Uterus (tissue), 4 donors: ENCODE measurements around the gene FRMD4B. TPM values are rescaled to one million over a fixed set of nuclear protein-coding genes. Genes with fewer than 3 reads are reported as not detected.
"Not testable (repeated sequence)": the region's sequence is repeated elsewhere in the genome, so short reads cannot be mapped to it uniquely, and the experiment has no call there.

ENCODE experiments used
- DNase-seq, 2 donors: peaks; one replicate each; pipeline ENCODE4 v3.0.0-alpha.2; 2019 to 2020
- H3K27ac ChIP-seq, 2 donors: fragments of 200-600 bp; sonication (generic); 1 replicate in 1 of 2; 2 replicates in 1 of 2; pipeline ENCODE4 v1.5.1; 2016 to 2018
- H3K27me3 ChIP-seq, 2 donors: fragments of 200-600 bp; sonication (generic); one replicate each; pipeline ENCODE4 v1.5.1; 2018 to 2019; ENCODE audit warnings: control low read depth in 1 of 2
- H3K36me3 ChIP-seq, 2 donors: fragments of 200-600 bp; sonication (generic); one replicate each; pipeline ENCODE4 v1.5.1; 2019; ENCODE audit warnings: control low read depth in 1 of 2
- H3K4me1 ChIP-seq, 2 donors: fragments of 200-600 bp; sonication (generic); one replicate each; pipeline ENCODE4 v1.5.1; 2018 to 2019; ENCODE audit warnings: control low read depth in 1 of 2
- H3K4me3 ChIP-seq, 2 donors: fragments of 200-600 bp; sonication (generic); 1 replicate in 1 of 2; 2 replicates in 1 of 2; pipeline ENCODE4 v1.5.1; 2018 to 2019; ENCODE audit warnings: mild to moderate bottlenecking in 1 of 2
- H3K9me3 ChIP-seq, 2 donors: fragments of 200-600 bp; sonication (generic); one replicate each; pipeline ENCODE4 v1.5.1; 2019; ENCODE audit warnings: control low read depth in 1 of 2
- CTCF ChIP-seq, 4 experiments: fragments of 200-600 bp in 2 of 4; fragments of 450-650 bp in 2 of 4; sonication (generic) in 2 of 4; IDR thresholded peaks; one replicate each; pipeline ENCODE4 v1.5.1; 2016 to 2019; ENCODE audit warnings: antibody characterized with exemption in 4 of 4, mild to moderate bottlenecking in 2 of 4, moderate library complexity in 1 of 4
- POLR2A ChIP-seq, 2 donors: fragments of 450-650 bp; IDR thresholded peaks; one replicate each; pipeline ENCODE4 v1.6.1; 2016; ENCODE audit warnings: antibody characterized with exemption in 2 of 2, mild to moderate bottlenecking in 1 of 2, moderate library complexity in 1 of 2
- intact Hi-C: fragments of 100-400 bp; cut with DNase I; formaldehyde crosslinking; loops from one replicate; pipeline ENCODE4 v1.15.1; 2023; ENCODE audit warnings: low total_unique reads
- total RNA-seq, 4 donors: library from RNA; depleted of rRNA in 3 of 4; stranded (reverse); fragments of >200 nt in 3 of 4; gene quantifications; one replicate each; pipeline versions ENCODE4 v1.1.0 to v1.2.4, GENCODE V29; 2014 to 2023
- donor health status: DM: yes; HTN: yes; CAD: no.

Gene FRMD4B
- total RNA-seq, 4 donors from 2014 or later = 9.4 to 87.0 (median 23.6) TPM

GRCh38 chr3:69325151-69325550 lies 60.7 kb downstream of the FRMD4B start:
- DNase-seq = no peak
- no peaks in the 10 kb centered on the region for H3K9me3 ChIP-seq
- intact Hi-C loops = no loop called here
- no peak overlapping the region for H3K4me3 ChIP-seq
- H3K27me3 ChIP-seq = no peaks in the 10 kb centered on the region
- H3K27ac ChIP-seq = no peak overlapping the region
- H3K36me3 ChIP-seq = no peaks in the 10 kb centered on the region
- TF ChIP-seq CTCF (IDR thresholded peaks at IDR 0.05) = no peak
- TF ChIP-seq POLR2A (IDR thresholded peaks at IDR 0.05) = no peak
- H3K4me1 ChIP-seq = no peaks in the 10 kb centered on the region

GRCh38 chr3:69324362-69325025 lies 61.4 kb downstream of the FRMD4B start:
- TF ChIP-seq CTCF (IDR thresholded peaks at IDR 0.05) = no peak
- no peak for TF ChIP-seq POLR2A (IDR thresholded peaks at IDR 0.05)

GRCh38 chr3:69323941-69324340 lies 61.9 kb downstream of the FRMD4B start:
- no peak overlapping the region for H3K27ac ChIP-seq
- DNase-seq = no peak
- no peaks in the 10 kb centered on the region for H3K4me1 ChIP-seq
- H3K36me3 ChIP-seq = no peaks in the 10 kb centered on the region
- no peak for TF ChIP-seq CTCF (IDR thresholded peaks at IDR 0.05)
- TF ChIP-seq POLR2A (IDR thresholded peaks at IDR 0.05) = no peak
- H3K4me3 ChIP-seq = no peak overlapping the region
- H3K9me3 ChIP-seq = no peaks in the 10 kb centered on the region
- intact Hi-C loops = no loop called here
- H3K27me3 ChIP-seq = no peaks in the 10 kb centered on the region

More at GRCh38 chr3:69324362-69325025, 61.4 kb downstream of the FRMD4B start:
- Histone ChIP-seq H3K4me1 (no peaks in the 10 kb centered on the region), H3K9me3 (no peaks in the 10 kb centered on the region), H3K27ac (no peak overlapping the region), H3K36me3 (no peaks in the 10 kb centered on the region), H3K27me3 (no peaks in the 10 kb centered on the region), H3K4me3 (no peak overlapping the region)
- intact Hi-C loops = no loop called here
- DNase-seq = no peak

GRCh38 chr3:69322512-69322911 lies 63.4 kb downstream of the FRMD4B start:
- H3K4me1 ChIP-seq, intact Hi-C loops, H3K27me3 ChIP-seq, H3K9me3 ChIP-seq, H3K4me3 ChIP-seq, H3K27ac ChIP-seq, DNase-seq, H3K36me3 ChIP-seq: not testable (repeated sequence)

- DNase-seq = no peak
- intact Hi-C loops = no loop called here
- H3K4me1 ChIP-seq = no peaks in the 10 kb centered on the region
- no peaks in the 10 kb centered on the region for H3K36me3 ChIP-seq
- no peaks in the 10 kb centered on the region for H3K27me3 ChIP-seq
- no peaks in the 10 kb centered on the region for H3K9me3 ChIP-seq
- no peak overlapping the region for H3K27ac ChIP-seq
- H3K4me3 ChIP-seq = no peak overlapping the region
- no peak for TF ChIP-seq POLR2A (IDR thresholded peaks at IDR 0.05)
Measured at GRCh38 chr3:69322158-69322509, 63.8 kb downstream of the FRMD4B start.

GRCh38 chr3:69321301-69322157 lies 64.4 kb downstream of the FRMD4B start:
- DNase-seq = no peak
- Histone ChIP-seq H3K27ac (peak overlapping the region in 1 of 2 donors; percentile 37), H3K9me3 (no peaks in the 10 kb centered on the region), H3K4me3 (no peak overlapping the region), H3K36me3 (no peaks in the 10 kb centered on the region), H3K4me1 (no peaks in the 10 kb centered on the region), H3K27me3 (no peaks in the 10 kb centered on the region)
- intact Hi-C loops = no loop called here
- no peak for TF ChIP-seq CTCF (IDR thresholded peaks at IDR 0.05)
- no peak for TF ChIP-seq POLR2A (IDR thresholded peaks at IDR 0.05)
